GM21619 (cell line): Measurements from ENCODE around the gene PIGO.

Source experiments
- ATAC-seq: cut with Tn5 transposase; IDR thresholded peaks from one replicate; pipeline ENCODE4 v1.9.1; 2021; ENCODE audit not compliant: unreplicated experiment

Gene PIGO

DNA sequence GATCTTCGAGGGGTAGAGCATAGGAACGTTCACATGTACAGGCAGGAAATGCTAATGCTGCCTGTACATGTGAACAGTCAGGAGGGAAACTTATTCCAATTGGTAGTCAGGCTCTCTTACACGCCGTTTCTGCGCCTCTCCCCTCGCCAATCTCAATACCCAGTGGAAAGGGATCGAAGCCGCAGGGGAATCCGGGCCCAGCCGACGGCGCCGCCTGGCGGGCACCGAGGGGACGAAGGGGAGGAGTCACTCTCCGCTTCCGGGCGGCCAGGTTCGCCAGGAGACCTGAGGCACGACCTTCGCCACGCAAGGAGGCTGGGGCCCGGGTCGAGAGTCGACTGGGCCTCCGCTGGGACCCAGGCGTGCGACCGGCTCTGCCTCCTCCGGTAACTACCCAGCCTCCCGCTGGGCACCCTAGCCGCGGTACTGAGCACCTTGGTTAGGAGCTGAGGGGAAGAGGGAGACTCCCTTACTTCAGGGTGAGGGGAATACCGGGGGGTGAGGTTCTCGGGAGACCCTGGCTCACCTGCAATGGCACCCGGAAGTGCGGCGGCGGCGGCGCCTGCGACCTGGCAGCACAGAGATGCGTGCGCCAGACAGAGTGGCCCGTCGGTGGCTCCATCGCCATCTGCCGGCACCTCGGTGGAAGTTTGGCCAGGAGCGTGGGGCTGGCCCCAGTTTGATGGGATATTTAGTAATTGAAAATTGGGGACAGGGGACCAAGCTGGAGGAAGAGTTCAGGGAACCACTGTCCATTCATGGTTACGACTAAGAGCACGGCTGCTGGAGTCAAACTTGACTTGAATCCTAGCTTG is at the start of gene PIGO:
PIGO (minus strand) TSS at position 557 of the 815 bp plus-strand sequence. CDS start 1,026 bp downstream, outside the sequence.
- peak; percentile 87 for ATAC-seq

DNA sequence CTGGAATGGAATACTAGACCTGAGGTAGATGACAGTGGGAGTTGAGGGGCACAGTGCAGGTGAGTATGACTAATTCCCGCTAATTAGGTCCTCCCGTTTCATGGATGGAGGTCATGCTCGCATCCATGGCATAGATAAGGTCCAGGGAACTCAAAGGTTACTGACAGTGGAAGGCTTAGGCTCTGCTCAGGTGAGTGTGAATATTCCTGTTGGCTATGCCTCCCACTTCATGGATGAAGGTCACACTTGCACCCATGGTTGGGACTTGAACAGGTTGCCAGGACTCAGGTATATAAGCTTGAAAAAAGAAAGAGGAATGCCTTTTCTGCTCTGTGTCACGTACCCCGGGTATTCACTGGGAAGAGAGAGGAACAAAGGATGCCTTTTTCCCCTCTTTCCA is 45.6 kb upstream of the PIGO start:
- no peak for ATAC-seq

DNA sequence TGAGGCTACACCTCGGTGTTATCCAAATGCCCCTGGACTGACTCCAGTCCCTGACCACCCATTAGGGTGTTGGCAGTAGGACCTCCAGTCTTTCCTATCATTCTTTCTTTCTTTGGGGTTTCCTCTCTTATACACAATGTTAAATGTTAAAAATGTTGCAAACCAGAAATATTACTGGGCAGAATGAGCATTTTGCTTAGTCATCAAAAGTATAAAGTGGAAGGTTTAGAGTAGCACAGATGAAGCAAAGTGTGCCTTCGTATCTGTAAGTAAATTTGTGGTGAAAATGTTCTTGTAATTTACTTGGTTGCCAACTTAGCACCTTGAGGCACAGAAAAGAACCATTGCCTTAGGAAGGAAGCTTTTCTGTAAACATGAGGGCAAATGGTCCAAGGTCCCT is 43.7 kb upstream of the PIGO start:
- no peak for ATAC-seq

DNA sequence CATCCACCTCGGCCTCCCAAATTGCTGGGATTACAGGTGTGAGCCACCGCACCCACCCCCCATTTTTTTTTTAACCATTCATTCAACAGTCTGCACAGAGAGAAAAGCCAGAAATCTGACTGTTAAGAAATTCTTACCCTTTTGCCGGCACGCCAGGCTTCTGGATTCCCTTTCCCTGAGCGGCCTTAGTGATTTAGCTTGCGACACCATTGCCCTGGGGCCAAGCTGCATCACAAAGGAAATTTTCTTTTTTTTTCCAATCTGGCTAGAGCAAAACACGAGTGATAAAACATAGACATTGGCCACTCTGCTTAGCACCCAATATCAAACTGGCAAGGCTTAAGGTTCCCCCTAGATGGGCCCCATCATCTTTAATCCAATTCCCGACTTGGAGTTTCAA is 40.5 kb upstream of the PIGO start:
- no peak for ATAC-seq

DNA sequence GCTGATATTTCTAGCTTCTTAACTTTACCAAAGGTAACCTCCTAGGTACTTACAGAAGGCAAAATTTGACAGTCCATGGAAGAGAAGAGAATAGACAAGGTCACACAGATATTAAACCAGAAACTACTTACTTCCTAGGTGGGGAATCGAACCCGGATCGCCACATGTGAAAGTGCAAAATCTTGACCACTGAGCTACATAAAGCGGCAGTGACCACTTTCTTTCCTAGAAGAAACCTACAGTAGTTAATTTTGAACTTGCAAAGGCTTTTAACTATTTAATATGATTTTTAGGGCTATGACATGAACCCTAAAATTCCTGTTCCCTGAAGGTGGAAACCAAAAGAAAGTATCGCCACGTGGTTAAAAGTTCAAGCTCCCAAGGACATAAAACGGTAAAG is 39.6 kb upstream of the PIGO start:
- ATAC-seq, result no peak

DNA sequence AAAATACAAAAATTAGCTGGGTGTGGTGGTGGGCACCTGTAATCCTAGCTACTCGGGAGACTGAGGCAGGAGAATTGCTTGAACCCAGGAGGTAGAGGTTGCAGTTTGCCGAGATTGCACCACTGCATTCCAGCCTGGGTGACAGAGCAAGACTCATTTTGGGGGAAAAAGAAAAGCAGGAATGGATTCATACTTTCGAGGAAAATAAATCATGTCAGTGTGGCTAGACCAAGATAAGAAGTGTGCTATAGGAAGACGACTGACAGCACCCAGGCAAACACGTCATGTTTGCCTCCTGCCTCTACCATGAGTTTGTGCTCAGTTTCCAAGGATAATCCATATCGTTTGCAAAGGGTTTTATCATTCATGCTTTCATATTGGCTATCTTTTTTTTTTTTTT is 38.5 kb upstream of the PIGO start:
- no peak for ATAC-seq

DNA sequence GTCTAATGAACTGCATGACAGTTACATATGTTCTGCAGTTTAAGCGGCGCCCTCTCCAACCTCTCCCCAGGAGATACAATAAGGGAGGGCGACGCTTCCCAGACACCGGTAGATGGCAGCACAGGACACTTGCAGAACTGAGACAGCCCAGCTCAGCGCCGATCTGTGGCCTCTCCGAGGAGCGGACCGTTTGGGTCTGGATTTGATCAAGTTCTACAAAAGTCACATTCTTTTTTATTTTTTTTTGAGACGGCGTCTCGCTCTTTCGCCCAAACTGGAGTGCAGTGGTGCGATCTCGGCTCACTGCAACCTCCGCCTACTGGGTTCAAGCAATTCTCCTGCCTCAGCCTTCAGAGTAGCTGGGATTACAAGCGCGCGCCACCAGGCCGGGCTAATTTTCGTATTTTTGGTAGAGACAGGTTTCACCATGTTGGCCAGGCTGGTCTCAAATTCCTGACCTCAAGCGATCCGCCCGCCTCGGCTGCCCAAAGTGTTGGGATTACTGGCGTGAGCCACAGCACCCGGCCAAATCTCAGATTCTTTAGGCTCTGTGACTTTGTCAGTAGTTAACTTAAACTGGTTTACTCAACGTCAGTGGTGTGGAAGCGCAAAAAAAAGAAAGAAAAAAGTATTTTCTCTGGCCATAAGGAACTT is 20.6 kb upstream of the PIGO start:
- ATAC-seq, result no peak

DNA sequence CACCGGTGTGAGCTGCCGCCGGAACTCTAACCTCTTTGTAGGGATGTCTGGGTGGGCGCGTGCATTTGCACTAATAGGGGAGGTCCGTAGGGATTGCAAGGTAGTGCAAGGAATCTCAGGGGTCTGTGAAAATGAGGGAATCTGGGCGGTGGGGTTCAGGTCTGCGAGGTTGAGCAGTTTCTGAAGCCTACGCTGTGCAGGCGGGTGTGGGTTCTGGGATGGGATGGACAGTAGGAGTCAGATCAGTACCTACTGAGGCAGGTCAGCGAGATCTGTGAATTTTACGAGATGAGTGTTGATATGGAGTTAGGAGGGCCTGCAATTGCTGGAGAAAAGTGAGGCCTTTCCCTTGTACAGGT is 20.1 kb upstream of the PIGO start:
- ATAC-seq, result no peak

DNA sequence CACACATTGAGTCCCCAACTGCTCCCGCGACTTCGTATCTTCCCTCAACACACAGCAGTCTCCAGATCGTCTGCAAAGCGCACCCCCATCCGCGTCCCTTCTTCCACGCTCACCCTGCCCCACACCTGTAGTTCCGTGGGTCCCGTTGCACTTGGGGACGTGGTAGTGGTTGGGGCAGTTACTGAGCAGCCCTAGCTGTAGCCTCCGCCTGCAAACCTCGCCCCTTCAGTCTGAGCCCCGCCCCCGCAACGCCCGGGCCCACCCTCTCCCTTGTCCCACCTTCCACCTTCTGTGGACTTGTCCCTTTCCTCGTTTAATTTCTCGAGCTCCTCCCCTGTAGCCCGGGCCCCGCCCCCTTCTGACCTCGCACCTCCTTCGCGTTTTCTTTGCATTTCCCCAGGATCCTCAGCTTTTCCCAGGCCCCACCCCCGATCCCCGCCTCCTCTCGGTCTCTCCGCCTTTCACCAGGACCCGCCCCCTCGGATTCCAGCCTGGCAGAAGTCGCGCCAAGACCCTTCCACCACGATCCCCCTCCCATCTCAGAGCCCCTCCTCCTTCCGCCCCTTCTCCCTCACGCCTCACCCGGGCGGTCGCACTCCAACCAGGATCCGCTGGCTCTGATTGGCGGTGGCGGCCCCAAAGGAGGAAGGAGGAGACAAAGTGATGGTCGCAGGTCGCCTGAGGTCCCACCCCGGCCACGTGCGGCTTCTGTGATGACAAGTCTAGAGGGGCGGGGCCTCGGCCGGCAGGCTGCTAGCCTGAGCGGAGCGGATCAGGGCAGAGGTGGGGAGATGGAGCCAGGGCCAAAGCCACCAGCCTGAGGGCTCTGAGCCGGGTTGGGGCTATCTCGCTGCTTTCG is 19.5 kb upstream of the PIGO start, which contains the start of gene ATOSB:
ATOSB (minus strand) TSS at position 183 of the 859 bp plus-strand sequence. CDS start 7,588 bp downstream, outside the sequence.
- ATAC-seq, result peak; percentile 48

DNA sequence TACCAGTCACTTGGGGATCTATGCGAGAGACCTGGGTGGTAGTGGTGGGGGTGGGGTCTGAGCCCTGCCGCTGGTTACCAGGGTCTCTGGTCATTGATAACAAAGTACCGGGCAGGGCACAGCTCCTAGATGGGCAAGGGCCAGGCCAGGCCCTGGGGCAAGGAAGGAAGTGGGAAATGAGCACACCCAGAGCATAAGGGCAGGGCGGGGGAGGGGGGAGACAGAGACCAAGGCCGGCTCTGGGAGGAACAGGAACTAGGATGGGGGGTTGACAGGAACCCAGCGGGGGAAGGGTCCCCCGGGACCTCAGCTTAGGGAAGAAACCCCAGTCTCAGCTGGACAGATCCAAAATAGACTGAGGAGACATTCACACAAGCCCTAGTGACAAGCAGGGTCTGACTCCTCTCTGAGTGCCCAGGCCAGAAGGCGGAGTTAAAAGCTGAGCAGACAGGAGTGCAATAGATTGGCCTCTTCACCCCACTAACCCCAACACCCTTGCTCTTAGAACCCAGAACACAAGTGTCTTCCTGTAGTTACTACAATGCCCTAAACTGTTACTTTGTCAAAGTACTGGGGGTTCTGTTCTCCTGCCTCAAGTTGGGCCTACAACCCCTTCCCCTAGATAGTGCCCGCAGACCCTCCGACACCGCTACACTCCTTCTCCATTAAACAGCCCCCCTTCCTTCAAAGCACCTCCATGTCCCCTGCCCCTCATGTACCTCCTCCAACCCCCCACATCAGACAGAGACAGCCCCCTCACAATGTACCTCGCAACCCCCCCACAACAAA is 18.6 kb upstream of the PIGO start:
- ATAC-seq, result no peak

DNA sequence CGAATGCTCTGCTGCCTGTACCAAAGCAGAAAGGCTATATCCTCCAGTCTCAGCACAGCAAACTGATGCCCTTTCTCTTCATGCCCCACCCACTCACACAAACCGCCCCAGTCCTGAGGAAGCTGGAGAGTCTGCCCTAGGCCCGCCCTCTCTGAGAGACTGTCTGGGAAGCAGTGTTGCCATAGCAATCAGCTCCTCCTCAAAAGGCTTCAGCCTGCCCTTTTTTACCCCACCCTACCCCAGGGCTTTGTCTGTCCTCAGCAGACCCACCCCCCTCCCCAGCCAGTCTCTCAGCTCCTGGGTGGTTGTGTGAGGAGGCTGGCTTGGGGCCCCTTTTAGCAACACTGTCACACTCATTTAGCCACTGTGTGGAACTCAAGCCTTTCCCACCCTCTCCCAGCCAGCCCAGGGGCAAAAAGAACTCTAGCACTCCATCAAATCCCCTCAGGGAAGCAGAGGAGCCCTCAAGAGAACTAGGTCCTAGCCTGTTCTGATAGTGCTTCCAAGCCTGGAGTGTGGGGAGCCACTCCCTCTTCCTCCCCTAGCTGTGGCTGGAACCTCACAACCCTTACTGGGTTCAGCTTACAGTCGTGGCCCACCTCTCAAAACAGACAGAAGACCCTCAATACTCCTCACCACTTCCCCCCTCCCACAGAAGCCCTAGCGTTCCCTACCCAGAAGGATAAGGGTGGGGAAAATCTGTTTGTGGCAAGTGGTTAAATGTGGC is 17.9 kb upstream of the PIGO start:
- no peak for ATAC-seq

DNA sequence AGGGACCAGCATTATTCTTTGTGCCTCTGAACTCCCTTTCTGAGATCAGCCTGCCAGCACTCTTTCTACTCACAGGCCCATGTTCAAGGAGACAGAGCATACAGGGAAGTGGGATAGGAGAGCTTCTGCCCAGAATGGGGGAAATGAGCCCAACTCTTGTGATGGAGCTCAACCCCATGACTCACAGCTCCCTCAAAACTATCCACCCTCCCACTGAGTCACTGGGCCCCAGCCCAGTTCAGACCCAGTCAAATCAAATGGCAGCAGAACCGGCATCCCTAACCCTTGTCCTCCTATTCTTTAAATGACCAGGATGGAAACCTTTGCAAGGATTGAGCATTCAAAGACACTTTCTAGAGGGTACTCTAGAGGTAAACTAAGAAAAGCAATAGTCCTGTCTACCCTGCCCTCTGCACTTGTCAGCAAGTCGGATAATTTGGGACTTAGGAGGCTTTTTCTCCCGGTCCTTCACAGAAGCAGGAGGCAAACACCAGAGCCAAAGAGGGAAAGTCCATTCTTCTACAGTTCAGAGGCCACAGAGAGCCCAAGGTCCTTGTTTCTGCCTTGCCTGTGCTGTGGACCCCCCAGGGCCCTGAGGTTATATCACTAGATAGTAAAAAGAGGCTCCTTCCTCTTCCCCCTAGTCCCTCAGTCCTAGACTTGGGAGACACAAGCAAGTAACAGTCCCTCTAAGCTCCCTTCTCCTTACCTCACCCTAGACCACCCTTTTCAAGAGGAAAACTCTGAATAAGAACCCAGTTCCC is 16.0 kb upstream of the PIGO start:
- ATAC-seq, result no peak

DNA sequence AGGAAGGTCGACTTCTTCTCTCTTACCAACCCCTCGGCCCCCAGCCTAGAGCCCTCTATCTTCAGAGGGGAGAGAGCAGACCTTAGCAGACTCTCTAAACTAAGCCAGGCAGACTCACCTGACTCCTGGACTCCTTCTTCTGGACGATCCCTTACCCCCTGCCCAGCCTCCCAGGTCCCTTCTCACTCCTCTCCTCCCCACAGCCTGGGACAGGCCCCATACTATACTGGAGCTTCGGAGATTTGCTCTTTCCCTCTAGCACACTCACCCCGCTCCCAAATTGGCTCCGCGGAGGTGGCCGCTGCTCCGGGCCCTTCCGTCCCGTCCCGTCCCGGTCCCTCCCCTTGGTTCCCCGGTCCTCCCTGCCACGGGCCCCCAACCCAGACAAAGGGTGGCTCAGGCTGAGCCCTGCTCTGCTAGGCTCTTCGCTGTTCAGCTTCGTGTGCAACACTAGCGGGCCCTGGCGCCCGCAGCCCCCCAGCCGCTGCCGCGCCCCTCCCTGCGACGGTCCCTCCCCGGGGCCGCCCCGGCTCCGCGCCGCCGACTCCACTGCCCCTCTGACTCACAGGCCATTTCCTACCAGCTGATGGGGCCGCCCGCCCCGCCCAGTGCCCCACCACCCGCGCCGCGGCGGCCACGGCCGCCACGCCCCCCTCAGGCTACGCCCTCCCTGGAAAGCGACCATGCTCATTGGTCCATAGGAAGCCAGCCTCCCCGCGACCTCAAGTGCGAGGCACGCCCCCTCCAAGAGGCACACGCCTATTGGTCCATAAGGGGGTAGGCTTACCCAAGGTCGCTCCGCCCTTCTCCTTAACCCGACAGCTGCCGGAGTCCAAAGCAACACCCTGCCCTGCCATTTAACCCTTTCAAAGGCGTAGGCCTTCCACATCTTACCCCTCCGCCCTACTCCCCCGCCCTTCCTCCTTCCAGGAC is 14.9 kb upstream of the PIGO start:
- peak; percentile 65 for ATAC-seq

DNA sequence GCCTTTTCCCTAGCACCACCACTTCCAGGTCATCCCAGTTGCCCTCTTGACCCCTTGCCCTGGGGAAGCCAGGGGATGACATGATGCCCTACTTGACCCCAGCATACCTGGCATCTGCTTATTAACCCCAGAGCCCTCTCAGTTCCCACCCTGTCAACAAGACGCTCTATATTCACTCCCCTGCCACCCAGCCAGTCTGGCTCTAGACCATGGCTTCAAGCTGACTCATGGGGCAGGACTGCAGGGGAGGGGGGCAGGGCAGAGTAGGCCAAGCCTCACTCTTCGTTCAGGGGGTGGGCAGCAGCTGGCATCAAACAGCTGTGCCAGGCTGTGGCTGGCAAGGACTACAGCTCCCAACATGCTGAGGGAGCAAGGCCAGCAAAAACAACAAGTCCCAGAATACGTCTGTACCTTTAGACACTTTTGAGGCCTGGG is 14.0 kb upstream of the PIGO start:
- ATAC-seq, result no peak

DNA sequence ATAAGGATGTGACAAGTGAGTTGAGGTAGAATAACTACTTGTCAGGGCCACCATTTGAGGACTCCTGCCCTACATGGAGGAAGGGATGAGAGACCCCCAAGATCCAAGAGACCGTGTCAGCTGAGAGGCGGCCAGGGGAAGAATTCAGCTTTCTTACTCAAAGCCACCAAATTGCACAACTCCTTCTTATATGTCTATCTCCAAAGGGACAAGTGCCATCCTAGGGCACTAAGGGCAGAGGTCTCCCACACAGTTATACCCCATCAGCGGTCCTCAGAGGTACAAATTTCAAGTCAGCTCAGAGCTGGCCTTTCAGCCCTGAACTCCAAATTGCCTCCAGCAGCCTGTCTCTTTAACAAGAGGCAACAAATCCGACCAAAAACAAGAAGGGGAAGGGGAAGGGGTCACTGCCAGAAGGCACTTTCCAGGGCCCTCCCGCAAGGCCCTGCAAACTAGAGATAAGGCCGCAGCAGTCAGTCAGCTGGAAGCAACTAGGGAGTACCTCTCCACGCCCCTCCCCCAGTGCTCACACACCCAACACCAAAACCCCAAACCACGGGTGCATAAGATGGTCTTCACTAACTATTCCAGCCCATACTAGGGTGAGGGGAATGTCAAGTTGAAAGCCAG is 12.7 kb upstream of the PIGO start:
- no peak for ATAC-seq

DNA sequence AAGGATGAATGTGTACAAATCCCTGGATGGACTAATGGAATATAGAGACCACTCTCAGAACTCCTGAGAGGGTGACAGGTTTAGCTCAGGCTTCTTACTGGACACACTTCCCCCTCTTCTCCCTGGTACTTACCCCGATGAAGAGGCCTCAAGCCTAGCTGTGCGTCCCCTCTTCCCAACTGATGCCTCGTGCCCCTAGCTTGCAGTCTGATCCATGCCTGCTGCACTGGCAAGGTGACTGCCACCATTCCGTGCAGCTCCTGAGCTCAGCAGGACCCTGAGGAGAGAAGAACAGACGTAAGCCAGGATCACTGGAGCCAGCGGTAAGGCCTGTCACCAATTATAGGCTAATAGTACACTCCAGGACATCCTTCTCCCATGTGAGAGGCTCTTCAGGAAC is 12.1 kb upstream of the PIGO start:
- no peak for ATAC-seq

DNA sequence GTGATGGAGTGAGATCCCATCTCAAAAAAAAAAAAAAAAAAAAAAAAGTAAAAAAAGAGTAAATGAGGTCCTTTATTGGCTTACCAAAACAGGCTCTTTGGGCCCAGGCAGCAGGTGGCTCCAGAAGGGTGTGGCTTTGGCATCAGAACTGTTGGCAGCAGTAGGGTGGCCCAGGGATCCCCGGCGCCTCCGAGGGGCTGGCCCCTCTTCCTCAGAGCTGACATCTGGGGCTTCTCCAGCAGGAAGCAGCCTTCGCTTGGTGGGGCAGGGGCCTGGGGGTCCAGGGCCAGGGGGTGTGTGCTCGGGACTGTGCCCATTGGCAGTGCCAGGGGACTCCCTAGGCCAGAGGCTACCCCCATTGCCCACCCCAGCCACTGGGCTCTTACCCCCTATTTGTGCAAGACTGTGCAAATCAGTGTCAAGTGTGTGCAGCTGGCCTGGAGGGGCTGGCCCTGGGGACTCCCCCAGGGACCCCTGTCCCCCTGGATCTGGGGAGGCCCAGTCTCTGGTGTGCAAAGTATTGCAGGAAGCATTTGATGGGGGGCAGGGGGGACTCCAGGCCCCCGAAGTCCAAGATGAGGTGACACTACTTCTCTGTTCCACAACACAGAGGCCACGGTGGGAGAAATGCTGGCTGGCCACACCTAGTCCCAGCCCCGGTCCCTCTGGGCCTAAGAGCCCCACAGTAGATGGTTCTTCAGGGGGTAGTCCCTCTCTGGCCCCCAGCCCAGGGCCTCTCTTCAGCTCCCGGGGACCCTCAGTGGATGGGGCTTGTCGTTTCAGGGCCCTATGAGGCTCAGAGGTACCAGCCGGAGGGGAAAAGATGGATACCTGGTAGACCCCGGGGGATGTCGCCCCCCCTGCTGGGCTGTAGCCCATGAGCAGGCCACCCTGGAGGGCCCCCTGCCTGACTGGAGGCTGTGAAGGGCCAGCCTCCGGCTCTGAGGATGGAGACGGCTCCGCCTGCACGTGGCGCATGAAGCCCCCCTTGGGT is 11.2 kb upstream of the PIGO start:
- no peak for ATAC-seq
